ENCODE measurements around the gene IPO5.
A peak's percentile ranks its signal among the peaks of the same experiment; 100 is the strongest.
"Not testable (repeated sequence)": the region's sequence is repeated elsewhere in the genome, so short reads cannot be mapped to it uniquely, and the experiment has no call there.

Gene IPO5

GRCh38 chr13:98039261-98039660 is 85.8 kb downstream of the IPO5 start:
- no peak overlapping the region for H3K4me3 ChIP-seq (replicated peaks; ENCODE audit: low read depth, low read length)
- no peak for DNase-seq (ENCODE audit: low read depth)
- TF ChIP-seq CTCF (IDR thresholded peaks at IDR 0.05; ENCODE audit: low read length, missing control alignments), result no peak

GRCh38 chr13:98039964-98040363 is 86.5 kb downstream of the IPO5 start:
- no peak for TF ChIP-seq CTCF (IDR thresholded peaks at IDR 0.05; ENCODE audit: low read length, missing control alignments)
- H3K4me3 ChIP-seq (replicated peaks; ENCODE audit: low read depth, low read length), result no peak overlapping the region
- no peak for DNase-seq (ENCODE audit: low read depth)

- no peak for DNase-seq (ENCODE audit: low read depth)
- H3K4me3 ChIP-seq (replicated peaks; ENCODE audit: low read depth, low read length), result no peak overlapping the region
- no peak for TF ChIP-seq CTCF (IDR thresholded peaks at IDR 0.05; ENCODE audit: low read length, missing control alignments)
Observed at GRCh38 chr13:98041081-98041820, 87.8 kb downstream of the IPO5 start.

GRCh38 chr13:98044301-98044700 is 90.8 kb downstream of the IPO5 start:
- DNase-seq (ENCODE audit: low read depth), result no peak
- TF ChIP-seq CTCF (IDR thresholded peaks at IDR 0.05; ENCODE audit: low read length, missing control alignments), result no peak

GRCh38 chr13:98047785-98048184 is 94.3 kb downstream of the IPO5 start:
- H3K4me3 ChIP-seq (replicated peaks; ENCODE audit: low read depth, low read length); DNase-seq (ENCODE audit: low read depth): not testable (repeated sequence)

More at GRCh38 chr13:98044301-98044700, 90.8 kb downstream of the IPO5 start:
- no peak overlapping the region for H3K4me3 ChIP-seq (replicated peaks; ENCODE audit: low read depth, low read length)

GRCh38 chr13:98048265-98048664 is 94.8 kb downstream of the IPO5 start:
- DNase-seq (ENCODE audit: low read depth), result no peak
- no peak overlapping the region for H3K4me3 ChIP-seq (replicated peaks; ENCODE audit: low read depth, low read length)
- no peak for TF ChIP-seq CTCF (IDR thresholded peaks at IDR 0.05; ENCODE audit: low read length, missing control alignments)

- no peak overlapping the region for H3K4me3 ChIP-seq (replicated peaks; ENCODE audit: low read depth, low read length)
- DNase-seq (ENCODE audit: low read depth), result peak; percentile 17
- no peak for TF ChIP-seq CTCF (IDR thresholded peaks at IDR 0.05; ENCODE audit: low read length, missing control alignments)
Observed at GRCh38 chr13:98050041-98050466, 96.6 kb downstream of the IPO5 start.
